Activated CD8-positive, alpha-beta memory T cell treated with anti-CD3 and anti-CD28 coated beads, Interleukin-2, amount 50 U/mL, for 4 hours (primary cell): Measurements from ENCODE around the gene DOCK4.

ENCODE experiments used
- DNase-seq: peaks from one replicate; pipeline ENCODE4 v3.0.0-alpha.2; 2020

DOCK4 gene

GRCh38 chr7:111682588-111683340, 523.4 kb downstream of the DOCK4 start:
- no peak for DNase-seq

GRCh38 chr7:111681242-111681641, 525.0 kb downstream of the DOCK4 start:
- no peak for DNase-seq

- DNase-seq = no peak
These were observed 527.2 kb downstream of the DOCK4 start for GRCh38 chr7:111678986-111679385.

- DNase-seq = no peak
These were observed 527.9 kb downstream of the DOCK4 start for GRCh38 chr7:111678281-111678680.

GRCh38 chr7:111677848-111678247, 528.4 kb downstream of the DOCK4 start:
- DNase-seq = no peak

- DNase-seq = no peak
These were observed 529.4 kb downstream of the DOCK4 start for GRCh38 chr7:111676811-111677210.
